ENCODE data around the gene PIP5K1B.

- no peak for TF ChIP-seq EZH2 (IDR thresholded peaks at IDR 0.05; ENCODE audit: borderline replicate concordance, low read length)
- no peak for TF ChIP-seq CTCF (conservative IDR thresholded peaks at IDR 0.05 in 1 of 2, IDR thresholded peaks at IDR 0.05 in 1 of 2; ENCODE audit: extremely low read depth in 1 of 2, insufficient read depth in 1 of 2, low read depth in 1 of 2, low read length in 2 of 2)
Measured at GRCh38 chr9:68980341-68980914, 275.4 kb downstream of the PIP5K1B start.

Data from mammary epithelial cell (primary cell).